HG03460 (cell line): ENCODE results near the gene CAV3.

Experiments
- ATAC-seq: cut with Tn5 transposase; IDR thresholded peaks from one replicate; pipeline ENCODE4 v1.9.1; 2021; ENCODE audit not compliant: unreplicated experiment

The CAV3 gene

DNA sequence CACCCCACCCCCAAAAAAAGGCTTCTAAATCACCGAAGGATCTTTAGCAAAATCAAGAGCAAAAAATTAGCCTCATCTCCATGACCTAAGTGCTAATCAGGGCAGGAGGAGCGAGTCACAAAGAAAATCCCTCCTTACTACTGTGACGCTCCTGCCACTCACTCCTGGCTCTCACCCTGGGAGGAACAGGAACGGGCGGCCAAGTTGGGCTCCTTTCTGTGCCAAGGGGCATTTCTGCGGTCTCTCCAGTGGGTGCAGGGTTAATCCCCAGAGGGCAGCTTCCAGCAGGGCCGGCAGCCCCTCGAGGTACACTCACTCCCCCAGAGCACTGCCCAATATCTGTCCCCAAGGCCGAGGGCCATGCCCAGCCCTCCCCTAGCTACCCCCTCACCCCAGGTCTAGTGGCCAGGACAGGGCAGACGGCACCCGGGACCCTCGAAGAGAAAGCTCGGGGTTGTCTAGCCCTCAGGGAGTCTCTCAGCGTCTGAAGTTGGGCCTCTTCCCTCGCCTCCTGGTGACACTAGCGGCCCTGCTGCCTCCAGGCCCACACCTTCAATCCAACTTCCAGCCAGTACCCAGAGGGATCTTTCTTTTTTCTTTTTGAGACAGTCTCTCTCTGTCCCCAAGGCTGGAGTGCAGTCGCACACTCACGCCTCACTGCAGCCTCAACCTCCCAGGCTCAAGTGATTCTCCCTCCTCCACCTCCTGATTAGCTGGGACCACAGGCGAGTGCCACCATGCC is 706 bp downstream of the CAV3 start:
- ATAC-seq = no peak

DNA sequence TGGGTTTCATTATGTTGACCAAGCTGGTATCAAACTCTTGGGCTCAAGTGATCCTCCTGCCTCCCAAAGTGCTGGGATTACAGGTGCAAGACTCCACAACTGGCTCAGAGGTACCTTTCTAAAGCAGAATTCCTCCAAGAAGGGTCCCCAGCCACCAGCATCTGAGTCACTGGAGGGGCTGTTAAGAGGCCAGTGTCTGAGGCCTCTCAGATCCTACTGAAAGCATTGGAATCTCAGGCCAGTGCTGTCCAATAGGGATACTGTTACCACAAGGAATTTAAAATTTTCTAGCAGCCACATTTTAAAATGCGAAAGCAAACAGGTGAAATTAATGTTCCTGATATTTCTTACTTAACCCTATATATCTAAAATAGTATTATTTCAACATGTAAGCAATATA is 1.3 kb downstream of the CAV3 start:
- ATAC-seq = no peak

GRCh38 chr3:8736436-8736835 is 2.8 kb downstream of the CAV3 start:
- ATAC-seq = no peak

DNA sequence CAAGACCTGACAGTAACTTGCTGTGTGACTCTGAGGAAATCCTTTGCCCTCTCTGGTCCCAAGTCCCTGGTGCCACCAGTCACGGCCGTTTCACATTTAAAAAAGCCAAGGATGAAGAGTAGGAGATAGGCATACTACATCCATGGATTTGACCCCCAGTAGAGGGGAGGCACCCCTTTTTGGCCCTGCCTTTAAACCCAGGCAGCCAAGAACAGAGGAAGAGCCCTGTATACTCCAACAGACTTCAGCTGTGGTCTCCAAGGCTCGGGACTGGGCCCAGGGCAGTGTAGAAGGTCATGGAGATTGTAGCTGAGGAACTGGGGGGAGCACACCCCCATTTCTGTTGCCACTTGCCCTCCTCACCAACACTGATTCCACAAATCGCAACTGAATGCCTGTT is 3.7 kb downstream of the CAV3 start:
- ATAC-seq = no peak

DNA sequence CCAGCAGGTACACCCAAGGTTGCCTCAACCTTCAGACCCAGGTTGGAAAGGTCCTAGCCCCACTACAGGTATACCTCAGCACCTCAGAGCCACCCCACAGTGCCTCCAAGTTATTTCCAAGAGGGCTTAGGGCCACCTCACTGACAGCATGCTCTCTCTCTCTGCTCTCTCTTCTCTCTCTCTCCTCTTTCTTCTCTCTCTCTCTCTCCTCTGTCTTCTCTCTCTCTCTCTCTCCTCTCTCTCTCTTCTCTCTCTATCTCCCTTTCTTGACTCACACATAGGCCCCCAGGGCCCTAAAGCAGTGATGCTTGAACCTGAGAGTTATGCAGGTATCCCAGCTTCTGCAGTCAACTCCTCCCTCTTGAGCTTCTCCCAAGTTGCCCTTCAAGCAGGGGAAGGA is 4.2 kb downstream of the CAV3 start:
- ATAC-seq = no peak

- no peak for ATAC-seq
These were observed 5.0 kb downstream of the CAV3 start for GRCh38 chr3:8738639-8739038.

DNA sequence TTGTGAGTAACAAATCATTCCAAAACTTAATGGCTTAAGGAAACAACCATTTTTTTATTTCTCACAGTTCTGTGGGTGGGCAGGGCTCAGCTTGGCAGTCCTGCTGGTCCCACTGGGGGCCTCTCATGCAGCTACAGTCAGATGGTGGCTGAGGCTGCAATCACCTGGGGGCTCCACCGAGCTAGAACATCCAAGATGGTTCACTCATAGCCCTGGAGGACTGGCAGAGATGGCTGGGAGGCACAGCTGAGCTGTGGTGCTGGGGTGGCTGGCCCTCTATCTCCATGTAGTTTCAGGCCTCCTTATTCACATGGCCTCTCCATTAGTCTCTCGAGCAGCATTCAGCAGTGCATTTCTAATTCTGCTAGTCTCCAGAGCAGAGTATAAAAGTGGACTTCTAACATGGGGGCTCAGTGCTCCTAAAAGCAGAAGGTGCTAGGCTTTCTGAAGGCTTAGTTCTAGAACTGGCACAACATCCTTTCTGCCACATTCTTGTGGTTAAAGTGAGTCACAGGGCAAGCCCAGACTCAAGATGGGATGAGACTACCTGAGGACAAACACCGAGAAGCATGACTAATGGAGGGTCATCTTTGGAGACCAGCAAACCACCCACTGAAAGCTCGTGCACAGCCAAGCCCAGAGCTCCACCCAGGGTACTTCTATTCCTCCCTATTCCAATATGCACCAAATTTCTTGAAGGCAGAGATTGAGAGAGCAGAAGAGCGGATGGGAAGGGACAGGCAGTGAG is 6.3 kb downstream of the CAV3 start:
- no peak for ATAC-seq

- no peak for ATAC-seq
These were observed 8.1 kb downstream of the CAV3 start for GRCh38 chr3:8741581-8742261.

- ATAC-seq = no peak
These were observed 9.5 kb downstream of the CAV3 start for GRCh38 chr3:8743021-8743601.

- ATAC-seq = no peak
These were observed 10.3 kb downstream of the CAV3 start for GRCh38 chr3:8743911-8744310.

DNA sequence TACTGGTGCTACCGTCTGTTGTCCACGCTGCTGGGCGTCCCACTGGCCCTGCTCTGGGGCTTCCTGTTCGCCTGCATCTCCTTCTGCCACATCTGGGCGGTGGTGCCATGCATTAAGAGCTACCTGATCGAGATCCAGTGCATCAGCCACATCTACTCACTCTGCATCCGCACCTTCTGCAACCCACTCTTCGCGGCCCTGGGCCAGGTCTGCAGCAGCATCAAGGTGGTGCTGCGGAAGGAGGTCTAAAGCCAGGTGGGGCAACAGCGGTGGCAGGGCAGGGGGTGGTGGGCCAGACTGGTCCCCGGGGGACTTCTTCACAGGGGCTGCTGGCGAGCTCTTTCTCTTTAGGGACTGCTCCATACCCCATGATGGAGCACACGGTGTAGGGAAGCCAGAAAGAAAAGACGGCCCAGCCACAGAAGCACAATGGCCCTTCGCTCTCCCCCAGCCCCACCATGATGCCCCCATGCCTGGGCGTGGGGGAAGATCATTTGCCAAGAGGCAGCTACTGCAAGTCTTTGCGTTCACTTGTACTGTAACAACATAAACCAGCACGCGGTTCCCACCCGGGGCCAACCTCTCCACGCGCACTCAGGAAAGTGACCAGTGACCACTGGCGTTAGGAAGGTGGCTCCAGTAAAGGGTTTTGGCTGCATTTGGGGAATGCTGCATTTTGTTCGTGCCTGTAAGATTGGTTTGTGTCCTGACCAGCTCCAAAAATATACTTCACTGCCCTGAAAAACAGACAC is 12.2 kb downstream of the CAV3 start:
- no peak for ATAC-seq

- ATAC-seq = no peak
These were observed 13.3 kb downstream of the CAV3 start for GRCh38 chr3:8746780-8747345.

DNA sequence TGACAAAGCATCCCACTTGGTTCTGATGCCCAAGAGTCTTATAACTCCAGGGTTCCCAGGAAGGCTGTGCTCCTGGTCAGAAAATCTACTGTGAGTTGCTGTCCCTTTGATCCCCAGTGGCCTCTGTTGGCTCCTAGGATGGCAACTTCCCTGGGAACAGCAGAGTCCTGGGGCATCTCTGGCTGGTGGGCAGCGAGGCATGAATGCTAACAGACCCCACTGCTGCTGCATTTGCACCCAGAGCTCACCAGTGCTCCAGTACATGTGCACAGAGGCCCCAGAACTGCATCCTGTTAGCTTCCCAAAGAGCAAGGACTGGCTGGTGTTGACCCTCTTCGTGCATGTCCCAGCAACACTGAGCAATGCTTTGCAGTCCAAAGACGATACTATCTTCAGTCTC is 15.7 kb downstream of the CAV3 start:
- ATAC-seq = no peak

GRCh38 chr3:8752832-8753231 is 19.2 kb downstream of the CAV3 start:
- no peak for ATAC-seq

- ATAC-seq = no peak
These were observed 21.5 kb downstream of the CAV3 start for GRCh38 chr3:8755097-8755496.

DNA sequence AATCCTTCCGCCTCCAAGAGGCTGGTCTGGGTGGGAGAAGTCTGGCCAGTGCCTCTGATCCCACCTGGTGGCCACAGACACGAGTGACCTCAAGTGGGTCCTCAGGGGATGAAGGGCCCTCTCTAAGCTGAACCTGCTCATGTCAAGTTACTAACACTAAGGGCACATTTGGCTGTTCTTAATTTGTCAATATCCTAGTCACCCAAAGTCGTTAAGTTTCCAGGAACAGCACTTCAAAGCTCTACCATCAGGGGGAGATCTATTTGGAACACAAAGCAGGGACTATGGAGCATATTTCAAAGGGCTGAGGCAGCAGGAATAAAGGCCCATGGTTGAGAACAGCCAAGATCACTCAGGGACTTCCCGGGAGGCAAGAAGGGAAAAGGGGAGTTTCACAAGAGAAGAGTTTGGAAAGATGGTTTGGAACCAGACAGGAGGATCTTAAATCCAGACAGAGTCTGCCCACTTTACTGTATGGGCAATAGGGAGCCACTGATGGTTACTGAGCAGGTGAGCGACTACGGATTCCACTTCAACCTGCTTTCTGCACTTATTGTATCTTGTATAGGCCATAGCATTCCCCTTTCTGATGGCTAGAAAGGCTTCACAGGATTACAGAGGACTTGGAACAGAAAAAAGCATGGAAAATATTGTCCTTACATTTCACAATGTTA is 22.1 kb downstream of the CAV3 start:
- ATAC-seq = no peak

DNA sequence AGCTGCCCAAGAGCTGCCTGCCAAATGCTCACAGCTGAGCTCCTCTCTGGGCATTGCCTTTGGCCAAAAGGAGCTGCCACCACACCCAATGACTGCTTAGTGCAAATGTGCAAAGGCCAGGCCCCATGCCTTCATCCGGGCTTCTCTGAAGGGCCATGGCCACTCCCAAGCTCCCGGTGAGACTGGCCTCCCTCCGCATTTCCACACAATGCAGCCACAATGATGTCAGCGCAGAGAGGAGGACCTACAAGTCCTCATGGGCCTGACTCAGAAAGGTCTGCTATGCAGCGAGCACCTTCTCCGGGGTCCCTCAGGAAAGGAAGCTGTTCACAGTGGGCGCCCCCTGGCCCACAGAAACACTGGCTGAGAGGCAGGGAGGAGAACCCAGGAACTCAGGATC is 23.1 kb downstream of the CAV3 start:
- no peak for ATAC-seq

GRCh38 chr3:8757551-8758518 is 24.2 kb downstream of the CAV3 start:
- ATAC-seq = no peak
